ENCODE data around the gene TMEM132D. TPM values are rescaled to one million over a fixed set of nuclear protein-coding genes. Genes with fewer than 3 reads are reported as not detected.

TMEM132D gene
- polyA plus RNA-seq, 1 experiment = not detected

DNA sequence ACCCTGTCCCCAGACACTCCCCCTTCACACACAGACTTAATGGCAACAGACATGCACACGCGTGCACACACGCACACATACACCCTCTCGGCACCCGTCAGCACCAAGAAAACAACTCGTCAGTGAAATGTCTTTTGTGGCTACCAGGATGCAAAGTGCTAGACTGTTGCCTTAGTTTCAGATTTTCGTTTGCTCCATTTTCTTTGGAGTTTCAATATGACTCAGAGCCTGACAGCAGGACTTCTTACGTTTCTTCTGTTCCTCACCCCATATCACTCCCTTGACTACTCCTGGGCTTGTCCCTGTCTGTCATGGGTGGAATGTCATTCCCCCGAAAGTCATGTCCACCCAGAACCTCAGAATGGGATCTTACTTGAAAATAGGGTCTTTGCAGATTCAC lies 867.7 kb downstream of the TMEM132D start:
- Histone ChIP-seq H3K9me3 (ENCODE audit: control insufficient read depth, insufficient read depth, low read length) (peaks cover 59% of the 10 kb centered on the region), H3K27ac (ENCODE audit: low read depth, low read length) (no peak overlapping the region), H3K27me3 (ENCODE audit: control insufficient read depth, insufficient read depth, low read length) (no peaks in the 10 kb centered on the region), H3K4me3 (ENCODE audit: low read depth, low read length) (no peak overlapping the region)
- POLR2A ChIA-PET = no interaction called here
- TF ChIP-seq, protein P1, sequence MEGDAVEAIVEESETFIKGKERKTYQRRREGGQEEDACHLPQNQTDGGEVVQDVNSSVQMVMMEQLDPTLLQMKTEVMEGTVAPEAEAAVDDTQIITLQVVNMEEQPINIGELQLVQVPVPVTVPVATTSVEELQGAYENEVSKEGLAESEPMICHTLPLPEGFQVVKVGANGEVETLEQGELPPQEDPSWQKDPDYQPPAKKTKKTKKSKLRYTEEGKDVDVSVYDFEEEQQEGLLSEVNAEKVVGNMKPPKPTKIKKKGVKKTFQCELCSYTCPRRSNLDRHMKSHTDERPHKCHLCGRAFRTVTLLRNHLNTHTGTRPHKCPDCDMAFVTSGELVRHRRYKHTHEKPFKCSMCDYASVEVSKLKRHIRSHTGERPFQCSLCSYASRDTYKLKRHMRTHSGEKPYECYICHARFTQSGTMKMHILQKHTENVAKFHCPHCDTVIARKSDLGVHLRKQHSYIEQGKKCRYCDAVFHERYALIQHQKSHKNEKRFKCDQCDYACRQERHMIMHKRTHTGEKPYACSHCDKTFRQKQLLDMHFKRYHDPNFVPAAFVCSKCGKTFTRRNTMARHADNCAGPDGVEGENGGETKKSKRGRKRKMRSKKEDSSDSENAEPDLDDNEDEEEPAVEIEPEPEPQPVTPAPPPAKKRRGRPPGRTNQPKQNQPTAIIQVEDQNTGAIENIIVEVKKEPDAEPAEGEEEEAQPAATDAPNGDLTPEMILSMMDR (IDR thresholded peaks at IDR 0.05; ENCODE audit: low read depth, low read length) = no peak
- no peak for DNase-seq (ENCODE audit: low read depth, low spot score)
- CTCF ChIA-PET = no interaction called here

DNA sequence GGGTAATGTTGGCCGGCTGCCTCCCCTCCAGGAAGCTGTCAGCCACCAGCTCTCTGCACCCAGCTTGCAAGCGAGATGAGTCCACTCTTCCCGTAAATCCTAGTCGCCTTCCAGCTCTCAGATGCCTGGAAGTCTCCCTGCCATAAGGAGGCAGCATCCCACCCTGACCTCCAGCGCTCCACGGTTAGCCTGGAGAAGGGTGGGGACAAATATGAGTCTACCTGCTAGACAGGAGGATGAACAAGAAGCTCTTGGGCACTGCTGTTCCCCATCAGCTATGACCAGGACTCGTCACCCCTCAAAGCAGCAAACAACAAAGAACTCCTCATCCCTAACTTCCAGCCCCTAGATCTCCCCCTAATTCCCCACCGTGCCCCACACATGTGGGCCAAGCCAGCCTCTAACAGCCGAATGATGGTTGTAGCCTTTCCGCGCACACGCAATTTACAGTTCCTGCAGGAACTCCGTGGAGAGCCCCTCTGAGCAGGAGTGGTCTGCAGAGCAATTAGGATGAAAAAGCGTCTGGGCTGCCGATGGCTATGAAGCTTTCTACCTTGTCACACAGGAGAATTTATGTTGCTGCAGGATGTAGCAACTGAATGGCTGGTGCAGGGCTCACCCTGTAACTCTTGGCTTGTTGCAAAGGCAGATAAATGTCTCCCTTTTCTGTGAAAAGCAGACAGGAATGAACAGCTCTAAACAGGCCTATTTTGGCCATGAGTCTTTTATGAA lies 869.1 kb downstream of the TMEM132D start:
- POLR2A ChIA-PET = no interaction called here
- TF ChIP-seq, protein P1 (IDR thresholded peaks at IDR 0.05; ENCODE audit: low read depth, low read length) = no peak
- no peak overlapping the region for H3K4me3 ChIP-seq (ENCODE audit: low read depth, low read length)
- no peaks in the 10 kb centered on the region for H3K27me3 ChIP-seq (ENCODE audit: control insufficient read depth, insufficient read depth, low read length)
- H3K9me3 ChIP-seq (ENCODE audit: control insufficient read depth, insufficient read depth, low read length) = peaks cover 64% of the 10 kb centered on the region
- no peak for DNase-seq (ENCODE audit: low read depth, low spot score)
- CTCF ChIA-PET = no interaction called here
- H3K27ac ChIP-seq (ENCODE audit: low read depth, low read length) = no peak overlapping the region

DNA sequence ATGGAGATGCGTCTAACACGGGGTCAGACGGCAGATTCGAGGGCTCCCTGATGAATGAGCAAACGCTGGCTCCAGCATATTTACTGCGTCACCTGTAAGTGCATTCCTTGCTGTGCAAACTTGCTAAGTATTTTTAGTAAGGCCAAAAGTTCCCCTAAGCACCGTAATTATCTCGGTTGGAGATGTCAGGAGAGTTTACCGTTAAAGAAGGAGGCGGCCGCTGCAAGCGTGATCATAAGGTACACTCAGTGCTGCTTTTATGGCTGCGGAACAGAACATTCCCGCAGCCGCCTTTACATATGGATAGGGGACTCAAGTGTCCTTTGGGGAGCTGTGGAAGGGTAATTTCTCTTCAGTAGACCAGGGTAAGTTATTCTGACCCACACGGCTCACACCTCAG lies 875.0 kb downstream of the TMEM132D start:
- Histone ChIP-seq H3K27ac (ENCODE audit: low read depth, low read length) (no peak overlapping the region), H3K4me3 (ENCODE audit: low read depth, low read length) (no peak overlapping the region), H3K9me3 (ENCODE audit: control insufficient read depth, insufficient read depth, low read length) (peaks cover 79% of the 10 kb centered on the region), H3K27me3 (ENCODE audit: control insufficient read depth, insufficient read depth, low read length) (no peaks in the 10 kb centered on the region)
- no peak for DNase-seq (ENCODE audit: low read depth, low spot score)
- ChIA-PET POLR2A (no interaction called here), CTCF (no interaction called here)
- TF ChIP-seq, protein P1 (IDR thresholded peaks at IDR 0.05; ENCODE audit: low read depth, low read length) = no peak

DNA sequence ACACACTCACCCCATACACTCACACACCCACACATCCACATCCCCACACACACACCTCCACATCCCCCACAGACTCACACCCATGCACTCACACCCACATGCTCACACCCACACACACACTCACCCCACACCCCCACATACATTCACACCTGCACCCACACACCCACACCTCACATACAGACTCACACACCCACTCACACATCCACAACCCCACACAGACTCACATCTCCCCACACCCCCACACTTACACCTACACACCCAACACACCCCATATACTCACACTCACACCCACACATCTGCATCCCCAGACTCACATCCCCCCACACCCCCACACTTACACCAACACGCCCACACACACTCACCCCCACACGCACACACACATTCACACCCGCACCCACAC lies 878.8 kb downstream of the TMEM132D start:
- no peak overlapping the region for H3K27ac ChIP-seq (ENCODE audit: low read depth, low read length)
- CTCF ChIA-PET = no interaction called here

More for the DNA sequence above, 878.8 kb downstream of the TMEM132D start:
- peaks cover 63% of the 10 kb centered on the region for H3K9me3 ChIP-seq (ENCODE audit: control insufficient read depth, insufficient read depth, low read length)
- POLR2A ChIA-PET = no interaction called here
- no peak for DNase-seq (ENCODE audit: low read depth, low spot score)
- TF ChIP-seq, protein P1 (IDR thresholded peaks at IDR 0.05; ENCODE audit: low read depth, low read length) = no peak
- no peaks in the 10 kb centered on the region for H3K27me3 ChIP-seq (ENCODE audit: control insufficient read depth, insufficient read depth, low read length)
- H3K4me3 ChIP-seq (ENCODE audit: low read depth, low read length) = no peak overlapping the region

Small RNA genes lying within 50 kb of the gene (small RNA-seq; reads per million reads assigned to genes)
- gene RF02271 (ENCODE audit: insufficient read length, low read depth) = not detected

Measured in AG04450 (cell line).